Dedifferentiated amniotic fluid mesenchymal stem cell (primary cell): Measurements from ENCODE around the gene BMPER.

ENCODE experiments used
- DNase-seq: peaks from one replicate; pipeline ENCODE4 v3.0.0-alpha.2; 2016; ENCODE audit errors: extremely low spot score

The BMPER gene

GRCh38 chr7:34181271-34181958 lies 276.1 kb downstream of the BMPER start:
- no peak for DNase-seq

GRCh38 chr7:34184466-34184865 lies 279.1 kb downstream of the BMPER start:
- DNase-seq = no peak

DNA sequence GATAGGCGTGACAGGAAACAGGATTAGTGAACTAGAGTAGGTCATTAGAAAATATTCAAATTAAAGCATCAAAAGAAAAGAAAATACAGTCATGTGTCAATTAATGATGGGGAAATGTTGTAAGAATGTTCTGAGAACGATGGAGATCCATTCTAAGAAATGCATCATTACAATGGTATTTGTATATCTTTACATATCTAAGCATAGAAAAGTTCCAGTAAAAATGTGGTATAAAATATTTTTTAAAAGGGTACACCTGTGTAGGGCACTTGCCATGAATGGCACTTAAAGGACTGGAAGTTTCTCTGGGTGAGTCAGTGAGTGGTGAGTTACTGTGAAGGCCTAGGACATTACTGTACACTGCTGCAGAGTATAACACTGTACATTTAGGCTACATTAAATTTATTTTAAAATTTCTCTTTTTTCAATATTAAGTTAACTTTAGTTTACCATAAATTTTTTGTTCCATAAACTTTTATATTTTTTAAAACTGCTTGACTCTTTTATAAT lies 282.5 kb downstream of the BMPER start:
- DNase-seq = no peak

DNA sequence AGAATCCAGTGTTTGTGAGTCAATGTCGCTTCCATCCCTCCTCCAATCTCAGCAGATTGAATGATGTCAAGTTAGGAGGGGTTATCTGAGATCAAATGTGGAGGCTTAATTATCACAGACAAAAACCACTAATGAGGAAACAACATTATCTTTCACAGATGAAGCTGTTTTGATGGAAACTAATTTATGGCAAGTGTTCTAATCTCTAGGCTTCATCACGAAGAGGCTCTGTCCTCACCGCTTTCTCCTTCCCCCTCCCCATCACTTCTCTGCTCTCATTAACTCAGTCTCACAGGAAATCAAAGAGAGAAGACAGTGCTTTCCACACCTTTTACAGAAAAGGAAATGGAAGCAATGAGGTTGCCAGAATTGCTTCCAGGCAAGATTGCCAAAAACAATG lies 283.7 kb downstream of the BMPER start:
- DNase-seq = no peak

DNA sequence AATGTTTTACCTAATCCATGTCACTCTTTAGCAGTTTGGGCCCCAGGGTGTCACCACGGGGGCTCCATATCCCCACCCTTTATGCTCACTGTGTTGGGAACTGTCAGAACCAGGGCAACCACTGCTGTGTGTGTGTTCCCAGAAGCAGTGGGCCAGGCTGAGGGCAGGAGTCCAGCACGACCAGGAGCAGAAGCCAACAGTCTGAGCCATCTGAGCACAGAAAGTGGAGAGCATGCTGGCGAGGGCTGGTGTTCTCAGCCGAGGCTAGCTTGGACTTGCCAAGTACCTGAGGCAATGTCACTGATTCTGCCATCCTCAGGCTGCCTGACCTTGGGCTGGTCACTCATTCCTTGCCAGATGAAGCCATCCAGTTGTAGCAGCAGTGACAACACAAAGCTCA lies 285.0 kb downstream of the BMPER start:
- no peak for DNase-seq

GRCh38 chr7:34191162-34191561 lies 285.8 kb downstream of the BMPER start:
- no peak for DNase-seq

- DNase-seq = no peak
These were observed 286.6 kb downstream of the BMPER start for GRCh38 chr7:34191771-34192479.

DNA sequence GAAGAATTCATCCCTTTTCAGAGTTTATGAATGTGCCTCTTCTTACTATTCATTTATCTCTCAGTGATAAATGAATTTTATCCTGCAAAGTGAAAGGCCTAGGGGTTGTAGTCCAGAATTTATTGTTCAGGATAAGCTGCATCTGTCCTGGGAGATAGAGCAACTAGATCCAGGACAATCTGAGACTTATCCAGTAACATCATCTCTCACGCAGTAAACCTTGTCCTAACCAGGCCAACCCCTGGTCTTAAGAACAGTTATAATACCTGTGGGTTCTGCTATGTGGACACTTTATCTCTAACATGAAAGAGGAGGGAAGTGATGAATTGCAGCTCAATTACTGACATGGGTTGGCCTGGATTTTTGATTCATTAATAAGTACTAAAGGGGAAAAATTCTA lies 287.6 kb downstream of the BMPER start:
- DNase-seq = no peak

DNA sequence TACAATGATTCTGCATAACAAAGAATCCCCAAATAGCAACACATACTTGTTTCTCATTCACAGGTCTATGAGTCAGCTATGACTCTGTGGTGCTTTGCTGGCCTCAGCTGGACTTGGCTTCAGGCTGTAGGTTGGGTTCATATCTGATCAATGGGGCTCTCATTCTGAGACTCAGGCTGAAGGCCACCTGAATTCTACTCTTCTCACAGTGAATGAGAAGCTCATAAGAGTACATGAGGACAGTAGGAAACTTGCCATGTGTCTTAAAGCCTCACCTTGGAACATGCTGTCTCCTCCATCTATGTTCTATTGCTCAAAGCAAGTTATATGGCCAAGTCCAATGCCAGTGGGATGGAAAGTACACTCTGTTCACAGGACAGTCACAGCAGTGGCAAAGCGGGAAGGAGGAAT lies 292.9 kb downstream of the BMPER start:
- DNase-seq = no peak
